Skin of body (tissue), 2 donors: ENCODE results near the gene ST7. TPM values are rescaled to one million over a fixed set of nuclear protein-coding genes. Genes with fewer than 3 reads are reported as not detected.
"Not testable (repeated sequence)": the region's sequence is repeated elsewhere in the genome, so short reads cannot be mapped to it uniquely, and the experiment has no call there.

Experiments used
- DNase-seq: peaks from one replicate; lab custom pipeline; 2025; lab: John Stamatoyannopoulos, UW
- total RNA-seq: library from RNA; depleted of rRNA; stranded (reverse); fragments of >200 nt; gene quantifications from one replicate; pipeline ENCODE4 v1.2.3, GENCODE V29; 2014

Gene ST7
- total RNA-seq, 1 donor from 2014 or later = 19.6 TPM

DNA sequence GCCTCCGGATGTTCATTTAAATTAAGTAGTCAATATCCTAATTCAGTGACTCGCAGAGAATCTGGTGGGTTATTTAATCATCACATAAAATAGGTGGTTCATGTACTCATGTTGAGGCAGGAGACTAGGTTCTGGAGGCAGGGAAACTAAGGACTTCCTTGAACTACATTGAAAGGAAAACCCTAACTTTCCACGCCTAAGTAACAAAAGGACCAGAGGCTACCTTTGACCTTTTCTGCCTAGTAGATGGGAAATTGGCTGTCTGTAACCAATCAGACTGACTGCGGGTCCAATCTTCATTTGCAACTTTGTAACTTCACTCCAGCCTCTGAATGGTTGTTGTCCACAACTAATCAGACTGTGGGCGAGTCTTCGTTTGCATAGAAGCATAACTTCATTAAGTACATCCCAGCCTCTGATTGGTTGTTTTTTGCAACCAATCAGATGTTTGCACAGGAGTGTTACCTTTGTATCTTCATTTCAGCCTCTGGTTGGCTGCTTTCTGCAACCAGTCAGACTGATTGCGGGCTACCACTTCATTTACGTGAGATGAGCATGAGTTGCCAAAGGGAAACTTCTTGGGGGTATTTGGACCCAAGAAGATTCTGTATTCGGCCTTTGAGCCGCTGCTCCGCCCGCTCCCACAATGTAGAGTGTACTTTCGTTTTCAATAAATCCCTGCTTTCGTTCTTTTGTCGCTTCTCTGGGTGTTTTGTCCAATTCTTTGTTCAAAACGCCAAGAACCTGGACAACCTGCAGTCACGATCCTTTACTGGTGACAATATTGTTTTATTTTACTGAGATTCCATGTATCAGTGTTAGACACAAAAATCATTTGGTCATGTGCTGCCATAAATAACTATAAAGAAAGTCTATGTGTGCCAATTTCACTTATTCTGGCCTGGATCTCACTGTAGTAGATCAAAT, 1.7 kb upstream of the ST7 start:
- DNase-seq = no peak

- peak; percentile 59 for DNase-seq
These were observed 498 bp upstream of the ST7 start for GRCh38 chr7:116952635-116953371.

DNA sequence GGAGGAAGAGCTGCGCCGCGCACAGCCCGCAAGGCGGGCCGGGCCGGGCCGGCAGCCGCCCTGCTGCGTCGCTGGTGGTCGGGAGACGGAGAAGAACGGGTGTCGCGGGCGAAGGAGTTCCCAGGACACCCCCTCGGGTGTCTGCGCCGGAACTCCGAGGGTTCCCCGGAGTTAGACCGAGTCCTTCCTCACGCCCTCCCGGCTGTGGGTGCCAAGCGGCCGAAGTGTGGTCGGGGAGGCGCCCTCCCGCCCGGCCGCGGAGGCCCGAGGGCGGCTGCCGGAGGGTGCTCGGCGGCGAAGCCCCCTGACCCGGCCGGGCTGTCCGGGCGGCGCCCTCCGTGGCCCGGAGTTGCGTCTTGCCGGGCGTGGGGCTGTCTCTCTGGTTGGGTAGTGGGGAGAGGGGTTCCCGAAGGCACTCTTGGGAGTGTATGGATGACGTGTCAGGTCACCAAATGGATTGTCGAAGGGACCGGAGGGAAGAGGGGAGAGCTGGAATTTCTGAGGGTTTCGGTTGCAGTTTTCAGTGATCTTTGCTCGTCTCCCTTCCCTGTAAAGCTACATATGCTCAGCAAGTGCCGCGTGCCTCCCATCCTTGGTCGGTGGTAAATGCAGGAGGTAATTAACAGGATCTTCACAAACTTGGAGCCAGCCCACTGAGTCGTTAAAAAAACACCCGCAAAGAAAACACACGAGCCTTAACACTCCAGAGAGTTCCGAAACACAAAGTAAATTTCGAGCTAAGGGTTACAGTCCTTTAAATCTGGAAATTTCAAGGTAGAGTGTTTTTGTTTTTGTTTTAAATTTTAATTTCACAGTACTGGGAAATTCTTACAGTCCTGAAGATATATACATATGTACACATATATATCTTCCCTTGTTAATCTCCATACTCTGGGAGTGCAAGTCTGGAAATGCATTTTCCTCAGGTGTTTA, 871 bp downstream of the ST7 start:
- peak; percentile 91 for DNase-seq

DNA sequence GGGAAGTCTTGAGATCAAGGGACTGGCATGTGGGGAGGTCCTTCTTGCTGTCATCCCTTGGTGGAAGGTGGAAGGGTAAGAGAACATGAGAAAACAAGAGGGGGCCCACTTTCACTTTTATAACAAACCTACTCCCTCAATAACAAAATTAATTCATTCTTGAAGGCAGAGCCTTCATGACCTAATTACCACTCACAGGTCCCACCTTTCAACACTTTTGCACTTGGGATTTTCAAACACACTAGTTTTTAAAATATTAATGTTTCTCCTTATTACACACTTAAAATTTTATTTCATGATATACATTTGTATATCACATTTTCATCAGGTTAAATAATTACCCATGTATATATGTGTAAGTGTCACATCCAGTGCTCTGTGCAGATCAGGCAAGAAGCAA, 2.0 kb downstream of the ST7 start:
- no peak for DNase-seq

DNA sequence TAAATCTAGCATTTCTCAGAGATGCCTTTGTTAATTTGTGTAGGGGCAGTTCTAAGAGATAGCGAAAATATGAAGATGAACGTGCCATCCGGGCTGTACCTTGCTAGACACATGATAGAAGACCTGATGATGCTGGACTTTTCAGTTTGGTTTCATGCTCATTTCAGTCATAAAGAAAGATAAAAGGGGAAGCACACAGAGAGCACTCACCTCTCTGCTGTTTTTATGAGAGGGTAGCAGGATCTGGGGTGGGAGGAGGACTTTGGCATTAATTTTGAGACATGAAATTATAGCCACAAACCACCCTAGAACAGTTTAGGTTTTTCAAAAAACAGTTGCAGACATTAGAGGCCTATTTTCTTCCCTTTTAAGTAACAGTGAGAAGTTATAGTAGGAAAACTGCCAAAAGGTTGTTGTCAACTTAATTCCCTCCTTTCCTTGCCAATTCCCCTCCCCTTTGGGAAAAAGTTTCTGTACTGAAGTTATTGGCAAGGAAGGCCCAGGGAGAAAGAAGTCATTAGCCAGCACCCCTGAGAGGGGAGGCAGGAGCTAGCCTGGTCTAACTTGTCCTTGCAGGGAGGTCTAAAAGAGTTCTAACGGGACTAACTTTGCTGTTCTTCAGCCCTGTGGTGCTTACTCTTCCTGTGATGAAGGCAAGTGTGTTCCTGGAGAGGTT, 2.6 kb downstream of the ST7 start:
- DNase-seq = no peak

DNA sequence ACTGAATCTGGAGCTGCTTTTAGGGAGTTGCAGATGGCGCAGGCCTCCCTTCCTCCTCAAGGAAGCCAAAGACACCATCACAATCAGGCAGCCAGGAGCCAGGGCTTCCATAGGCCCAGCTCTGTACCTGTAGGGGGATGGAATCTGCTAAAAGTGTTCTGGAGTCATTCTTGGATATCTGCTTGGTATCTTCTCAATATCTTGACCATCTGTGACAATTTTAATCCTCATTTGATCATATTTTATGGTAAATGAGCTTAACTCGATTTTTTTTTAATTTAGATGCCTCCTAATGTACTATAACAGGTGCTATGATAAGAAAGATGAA, 3.1 kb downstream of the ST7 start:
- DNase-seq = no peak

- no peak for DNase-seq
These were observed 4.6 kb downstream of the ST7 start for GRCh38 chr7:116957874-116958273.

DNA sequence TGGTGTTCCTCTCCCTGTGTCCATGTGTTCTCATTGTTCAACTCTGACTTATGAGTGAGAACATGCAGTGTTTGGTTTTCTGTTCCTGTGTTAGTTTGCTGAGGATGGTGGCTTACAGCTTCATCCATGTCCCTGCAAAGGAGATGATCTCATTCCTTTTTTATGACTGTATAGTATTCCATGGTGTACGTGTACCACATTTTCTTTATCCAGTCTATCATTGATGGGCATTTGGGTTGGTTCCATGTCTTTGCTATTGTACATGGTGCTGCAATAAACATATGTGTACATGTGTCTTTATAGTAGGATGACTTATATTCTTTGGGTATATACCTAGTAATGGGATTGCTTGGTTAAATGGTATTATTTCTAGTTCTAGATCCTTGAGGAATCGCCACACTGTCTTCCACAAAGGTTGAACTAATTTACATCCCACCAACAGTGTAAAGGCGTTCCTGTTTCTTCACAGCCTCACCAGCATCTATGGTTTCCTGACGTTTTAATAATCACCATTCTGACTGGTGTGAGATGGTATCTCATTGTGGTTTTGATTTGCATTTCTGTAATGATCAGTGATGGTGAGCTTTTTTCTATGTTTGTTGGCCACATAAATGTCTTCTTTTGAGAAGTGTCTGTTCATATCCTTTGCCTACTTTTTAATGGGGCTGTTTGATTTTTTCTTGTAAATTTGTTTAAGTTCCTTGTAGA, 8.8 kb downstream of the ST7 start:
- DNase-seq = not testable (repeated sequence)

- DNase-seq = no peak
These were observed 9.9 kb downstream of the ST7 start for GRCh38 chr7:116963234-116963633.

DNA sequence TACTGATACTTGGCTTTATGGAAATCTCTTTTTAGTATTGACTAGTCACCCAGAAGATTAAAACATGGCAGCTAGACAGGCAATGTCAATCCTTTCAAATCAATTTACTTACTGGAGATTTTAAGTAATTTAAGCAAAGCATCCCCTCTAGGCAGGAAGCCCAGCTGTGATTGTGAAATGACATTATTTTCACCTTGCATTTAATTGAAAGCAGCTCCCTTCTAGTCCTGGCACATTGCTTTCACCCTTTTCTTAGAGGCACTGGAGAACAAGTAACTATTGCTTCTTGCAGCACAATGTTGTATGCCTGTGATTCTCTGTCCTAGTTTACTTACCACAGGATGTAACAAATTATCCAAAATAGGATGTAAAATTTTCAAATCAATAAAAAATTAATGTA, 13.3 kb downstream of the ST7 start:
- DNase-seq = no peak

GRCh38 chr7:116967254-116967922, 14.1 kb downstream of the ST7 start:
- DNase-seq = no peak

DNA sequence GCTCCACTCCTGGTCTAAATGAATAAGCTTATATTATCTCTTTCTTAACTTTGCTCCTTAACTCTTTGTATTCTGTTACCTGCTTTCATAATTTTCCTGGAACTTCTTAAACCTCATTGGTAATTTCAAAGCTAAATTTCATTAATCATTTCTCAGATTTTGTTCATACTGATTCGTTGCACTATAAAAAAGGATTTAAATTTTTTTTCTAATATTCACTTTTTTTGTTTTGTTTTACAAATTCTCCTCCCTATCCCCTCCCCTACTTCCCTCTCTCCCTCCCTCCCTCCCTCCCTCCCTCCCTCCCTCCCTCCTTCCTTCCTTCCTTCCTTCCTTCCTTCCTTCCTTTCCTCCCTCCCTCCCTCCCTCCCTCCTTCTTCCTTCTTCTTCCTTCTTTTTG, 14.7 kb downstream of the ST7 start:
- no peak for DNase-seq

DNA sequence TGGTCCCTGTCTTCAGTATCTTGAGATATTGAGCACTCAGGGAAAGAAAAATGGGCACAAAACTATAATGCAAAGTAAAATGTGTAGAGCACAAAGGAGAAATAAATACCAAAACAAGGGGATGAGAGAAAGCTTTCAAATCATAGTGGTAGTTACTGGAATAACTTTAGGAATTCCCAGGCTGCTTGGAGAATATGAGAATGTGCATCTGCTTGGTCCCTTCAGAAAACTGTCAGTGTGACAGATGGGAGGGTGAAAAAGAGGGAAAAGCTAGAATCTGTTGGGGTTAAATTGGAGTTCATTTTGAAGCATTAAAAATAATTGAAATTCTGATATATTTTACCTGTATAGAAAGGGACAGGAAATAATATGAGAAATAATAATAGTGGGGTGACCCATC, 15.3 kb downstream of the ST7 start:
- DNase-seq = no peak

DNA sequence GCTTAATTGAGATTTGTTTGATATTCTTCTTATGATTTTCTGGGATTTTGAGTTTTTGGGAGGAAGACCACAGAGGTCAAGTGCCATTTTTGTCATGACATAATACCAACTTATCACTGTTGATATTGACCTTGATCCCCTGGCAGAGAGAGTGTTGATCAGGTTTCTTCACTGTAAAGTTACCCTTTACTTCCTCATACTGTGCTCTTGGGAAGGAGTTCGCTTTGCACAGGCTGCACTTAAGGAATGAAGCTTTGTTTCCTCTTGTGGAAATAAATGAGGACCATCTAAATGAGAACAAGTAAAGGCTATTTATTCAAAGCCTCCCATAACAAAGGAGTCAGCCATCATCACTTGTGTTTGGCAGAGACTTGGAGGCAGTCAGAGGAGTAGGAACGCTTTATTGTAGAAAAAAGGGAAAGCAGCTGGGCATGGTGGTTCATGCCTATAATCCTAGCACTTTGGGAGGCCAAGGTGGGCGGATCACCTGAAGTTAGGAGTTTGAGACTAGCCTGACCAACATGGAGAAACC, 16.1 kb downstream of the ST7 start:
- DNase-seq = no peak

DNA sequence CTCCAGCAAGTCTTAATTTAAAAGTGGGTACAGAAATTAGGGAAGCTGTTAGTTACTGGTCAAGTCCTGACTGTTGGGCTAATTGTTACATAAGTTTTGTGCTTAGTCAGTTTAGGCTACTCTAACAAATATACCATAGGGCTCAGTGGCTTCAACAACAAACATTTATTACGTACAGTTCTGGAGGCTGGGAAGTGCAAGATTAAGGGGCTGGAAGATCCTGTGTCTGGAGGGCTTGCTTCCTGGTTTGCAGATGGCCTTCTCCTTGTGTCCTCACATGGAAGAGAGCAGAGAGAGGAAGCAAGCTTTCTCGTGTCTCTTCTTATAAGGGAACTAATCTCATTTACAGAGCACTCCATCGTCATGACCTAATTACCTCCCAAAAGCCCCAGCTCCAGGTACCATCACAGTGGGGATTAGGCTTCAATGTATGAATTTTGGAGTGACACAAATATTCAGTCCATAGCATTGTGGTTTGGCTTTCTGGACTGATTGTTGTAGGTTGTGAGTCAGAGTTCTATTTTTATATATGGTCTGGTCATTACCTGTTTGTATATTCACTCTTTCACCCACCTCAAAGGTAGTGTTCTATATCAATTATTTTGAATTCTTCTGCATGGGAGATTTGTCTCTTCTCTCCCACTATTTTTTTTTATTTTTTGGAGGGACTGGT, 17.1 kb downstream of the ST7 start:
- DNase-seq = no peak

- not testable (repeated sequence) for DNase-seq
These were observed 17.9 kb downstream of the ST7 start for GRCh38 chr7:116971153-116971552.

- no peak for DNase-seq
These were observed 18.6 kb downstream of the ST7 start for GRCh38 chr7:116971869-116972268.

DNA sequence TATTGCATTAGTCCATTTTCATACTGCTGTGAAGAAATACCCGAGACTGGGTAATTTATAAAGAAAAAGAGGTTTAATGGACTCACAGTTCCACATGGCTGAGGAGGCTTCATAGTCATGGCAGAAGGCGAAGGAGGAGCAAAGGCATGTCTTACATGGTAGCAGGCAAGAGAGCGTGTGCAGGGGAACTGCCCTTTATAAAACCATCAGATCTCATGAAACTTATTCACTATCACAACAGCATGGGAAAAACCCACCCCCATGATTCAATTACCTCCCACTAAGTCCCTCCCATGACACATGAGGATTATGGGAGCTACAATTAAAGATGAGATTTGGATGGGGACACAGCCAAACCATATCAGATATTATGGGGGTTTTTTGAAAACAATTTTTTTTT, 21.7 kb downstream of the ST7 start:
- not testable (repeated sequence) for DNase-seq

GRCh38 chr7:116977172-116977571, 23.9 kb downstream of the ST7 start:
- no peak for DNase-seq
